GM12874 (cell line): ENCODE measurements around the gene FUZ.

ENCODE experiments used
- TF ChIP-seq, protein P1 (sequence below): IDR thresholded peaks from 2 replicates; pipeline ENCODE4 v1.5.1; 2011; ENCODE audit warnings: low read depth, mild to moderate bottlenecking, control low read depth, low read length, moderate library complexity; ENCODE audit not compliant: insufficient read depth

The FUZ gene

DNA sequence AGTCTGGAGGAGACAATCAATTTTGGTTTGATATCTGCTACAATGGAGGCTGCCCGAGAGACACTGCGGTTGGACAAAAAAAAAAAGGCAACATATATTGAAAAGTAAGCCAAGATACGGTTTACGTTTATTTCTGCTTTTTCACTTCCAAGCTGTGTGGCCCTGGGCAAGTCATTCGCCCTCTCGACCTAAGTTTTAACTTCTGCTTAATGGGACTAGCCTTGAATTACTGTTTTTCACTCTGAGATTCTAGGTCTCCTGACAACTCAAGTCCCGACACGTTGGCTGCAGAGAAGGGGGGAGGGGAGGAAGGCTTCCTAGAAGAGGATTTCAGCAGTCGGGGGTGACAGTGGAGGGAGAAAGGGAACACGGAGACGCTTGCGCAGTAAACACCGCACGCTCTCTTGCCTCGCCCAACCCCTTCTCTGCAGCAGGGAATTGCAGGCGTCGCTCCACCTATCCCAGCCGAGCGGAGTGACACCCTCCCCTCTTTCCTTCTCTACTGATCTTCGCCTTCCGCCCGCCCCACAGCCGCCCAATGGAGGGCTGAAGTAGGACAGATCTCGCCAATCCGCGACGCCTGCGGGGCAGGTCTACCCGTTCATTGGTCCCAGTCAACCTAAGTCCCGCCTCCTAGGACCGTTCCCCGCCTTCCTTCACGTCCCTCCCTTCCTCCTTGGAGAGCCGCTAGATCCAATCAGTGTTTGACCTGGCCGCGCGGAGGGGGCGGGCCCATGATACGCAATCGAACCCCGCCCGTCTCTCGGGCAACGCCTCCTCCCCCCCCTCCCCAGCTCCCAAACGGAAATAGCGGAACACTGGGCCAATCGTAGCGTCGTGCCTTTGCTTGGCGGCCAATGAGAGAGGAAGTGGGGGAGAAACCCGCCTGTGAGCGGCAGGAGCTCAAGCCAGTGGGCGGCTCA lies 46.8 kb downstream of the FUZ start:
- TF ChIP-seq, protein P1, sequence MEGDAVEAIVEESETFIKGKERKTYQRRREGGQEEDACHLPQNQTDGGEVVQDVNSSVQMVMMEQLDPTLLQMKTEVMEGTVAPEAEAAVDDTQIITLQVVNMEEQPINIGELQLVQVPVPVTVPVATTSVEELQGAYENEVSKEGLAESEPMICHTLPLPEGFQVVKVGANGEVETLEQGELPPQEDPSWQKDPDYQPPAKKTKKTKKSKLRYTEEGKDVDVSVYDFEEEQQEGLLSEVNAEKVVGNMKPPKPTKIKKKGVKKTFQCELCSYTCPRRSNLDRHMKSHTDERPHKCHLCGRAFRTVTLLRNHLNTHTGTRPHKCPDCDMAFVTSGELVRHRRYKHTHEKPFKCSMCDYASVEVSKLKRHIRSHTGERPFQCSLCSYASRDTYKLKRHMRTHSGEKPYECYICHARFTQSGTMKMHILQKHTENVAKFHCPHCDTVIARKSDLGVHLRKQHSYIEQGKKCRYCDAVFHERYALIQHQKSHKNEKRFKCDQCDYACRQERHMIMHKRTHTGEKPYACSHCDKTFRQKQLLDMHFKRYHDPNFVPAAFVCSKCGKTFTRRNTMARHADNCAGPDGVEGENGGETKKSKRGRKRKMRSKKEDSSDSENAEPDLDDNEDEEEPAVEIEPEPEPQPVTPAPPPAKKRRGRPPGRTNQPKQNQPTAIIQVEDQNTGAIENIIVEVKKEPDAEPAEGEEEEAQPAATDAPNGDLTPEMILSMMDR: no peak

DNA sequence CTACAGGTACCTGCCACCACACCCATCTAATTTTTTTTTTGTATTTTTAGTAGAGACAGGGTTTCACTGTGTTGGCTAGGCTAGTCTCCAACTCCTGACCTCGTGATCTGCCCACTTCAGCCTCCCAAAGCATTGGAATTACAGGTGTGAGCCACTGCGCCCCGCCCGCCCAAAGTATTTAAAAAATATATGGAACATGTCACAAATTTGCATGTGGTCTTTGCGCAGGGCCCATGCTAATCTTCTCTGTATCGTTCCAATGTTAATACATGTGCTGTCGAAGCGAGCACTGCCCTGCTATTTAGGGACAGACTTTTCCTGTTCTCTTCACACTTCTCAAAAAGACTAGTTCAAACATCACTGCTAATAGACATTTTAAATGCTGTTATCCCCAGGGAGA lies 48.8 kb downstream of the FUZ start:
- TF ChIP-seq, protein P1: no peak

DNA sequence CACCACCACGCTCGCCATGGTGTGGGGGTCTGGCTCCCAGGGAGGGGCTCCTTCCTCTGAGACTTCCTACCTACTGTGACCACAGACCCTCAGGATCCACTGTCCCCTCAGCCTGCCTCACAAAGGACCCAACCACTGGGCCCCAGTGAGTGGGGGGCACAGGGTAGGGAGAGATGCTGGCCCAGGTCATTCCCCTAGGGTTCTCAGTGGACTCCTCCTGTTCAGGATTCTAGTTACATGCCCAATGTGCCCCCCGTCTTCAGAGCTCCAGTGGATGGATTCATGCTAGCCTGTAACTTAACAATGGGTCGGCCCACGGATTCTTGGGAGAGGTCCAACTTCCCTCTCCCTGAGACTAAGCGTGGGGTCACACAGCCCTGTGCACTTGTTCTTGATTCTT lies 49.9 kb downstream of the FUZ start, which contains the start of gene TSKS:
Gene TSKS (minus strand): TSS at position 77 of the 400 bp plus-strand sequence. CDS start 59 bp downstream, at position 18.
- TF ChIP-seq, protein P1: no peak

DNA sequence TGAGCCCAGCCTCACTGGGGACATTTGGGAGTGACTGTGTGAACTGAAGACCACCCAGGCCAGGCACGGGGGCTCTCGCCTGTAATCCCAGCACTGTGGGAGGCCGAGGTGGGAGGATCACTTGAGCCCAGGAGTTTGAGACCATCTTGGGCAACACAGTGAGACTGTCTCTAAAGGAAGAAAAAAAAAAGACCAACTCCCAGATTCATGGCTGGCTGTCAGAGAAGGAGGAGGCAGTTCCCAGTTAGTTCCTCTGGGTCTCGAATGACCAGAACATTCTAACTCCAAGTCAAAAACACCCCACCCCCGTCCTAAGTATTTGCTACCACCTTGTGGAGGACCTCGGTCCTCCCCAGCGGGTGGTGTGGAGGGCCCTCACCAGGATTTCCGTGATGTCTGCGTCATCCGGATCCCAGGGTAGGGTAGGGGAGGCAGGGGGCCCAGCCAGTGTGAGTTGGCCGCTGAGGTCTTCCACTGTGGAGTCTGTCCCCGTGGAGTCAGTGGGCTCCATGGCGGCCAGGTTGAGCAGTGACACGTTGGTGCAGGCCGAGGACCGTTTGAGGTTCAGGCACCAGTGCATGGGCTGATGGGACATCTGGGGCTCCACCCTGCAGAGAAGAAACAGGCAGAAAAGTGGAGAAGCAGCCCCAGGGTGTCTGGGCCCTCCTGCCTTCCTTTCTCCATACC lies 51.3 kb downstream of the FUZ start:
- TF ChIP-seq, protein P1: no peak

DNA sequence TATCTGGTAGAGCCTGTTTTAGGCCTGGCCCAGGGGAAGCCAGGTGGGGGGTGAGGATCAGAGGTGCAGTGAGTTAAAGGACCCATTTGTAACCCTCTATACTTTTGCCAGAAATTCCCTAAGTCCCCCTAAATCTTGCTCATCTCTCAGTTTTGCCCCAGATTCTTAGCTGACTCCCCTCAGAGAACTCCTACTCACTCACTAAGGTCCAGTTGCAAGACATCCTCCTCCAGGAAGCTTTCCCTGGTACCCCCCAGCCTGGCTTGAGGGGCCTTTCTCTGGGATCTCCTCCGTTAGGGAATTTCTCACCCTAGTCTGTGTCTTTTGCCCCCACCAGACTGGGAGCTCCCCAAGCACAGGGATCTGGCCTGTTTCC lies 51.9 kb downstream of the FUZ start:
- TF ChIP-seq, protein P1: no peak

DNA sequence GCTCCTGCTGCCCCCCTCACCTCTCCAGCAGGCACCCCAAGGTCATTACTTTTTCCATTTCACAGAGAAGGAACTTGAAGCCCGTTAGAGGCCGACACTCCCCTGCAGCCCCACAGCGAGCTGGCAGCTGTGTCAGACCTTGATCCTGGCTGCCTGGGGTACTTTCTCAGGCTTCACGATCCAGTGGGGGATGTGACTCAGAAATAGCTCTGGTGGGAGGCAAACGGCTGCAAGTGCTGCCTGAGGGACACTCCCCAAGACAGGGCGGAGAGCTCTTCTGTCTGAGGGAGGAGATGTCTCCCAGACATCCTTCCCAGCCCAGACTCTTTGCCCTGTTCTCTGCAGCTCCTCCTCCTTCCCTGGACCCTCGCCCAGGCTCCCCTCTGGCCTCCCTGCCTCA lies 54.8 kb downstream of the FUZ start:
- TF ChIP-seq, protein P1: no peak
